GM21381 (cell line): Measurements from ENCODE around the gene TENM3.

Source experiments
- ATAC-seq: cut with Tn5 transposase; IDR thresholded peaks from one replicate; pipeline ENCODE4 v1.9.1; 2021; ENCODE audit warnings: mild to moderate bottlenecking, moderate library complexity; ENCODE audit not compliant: unreplicated experiment

TENM3 gene

DNA sequence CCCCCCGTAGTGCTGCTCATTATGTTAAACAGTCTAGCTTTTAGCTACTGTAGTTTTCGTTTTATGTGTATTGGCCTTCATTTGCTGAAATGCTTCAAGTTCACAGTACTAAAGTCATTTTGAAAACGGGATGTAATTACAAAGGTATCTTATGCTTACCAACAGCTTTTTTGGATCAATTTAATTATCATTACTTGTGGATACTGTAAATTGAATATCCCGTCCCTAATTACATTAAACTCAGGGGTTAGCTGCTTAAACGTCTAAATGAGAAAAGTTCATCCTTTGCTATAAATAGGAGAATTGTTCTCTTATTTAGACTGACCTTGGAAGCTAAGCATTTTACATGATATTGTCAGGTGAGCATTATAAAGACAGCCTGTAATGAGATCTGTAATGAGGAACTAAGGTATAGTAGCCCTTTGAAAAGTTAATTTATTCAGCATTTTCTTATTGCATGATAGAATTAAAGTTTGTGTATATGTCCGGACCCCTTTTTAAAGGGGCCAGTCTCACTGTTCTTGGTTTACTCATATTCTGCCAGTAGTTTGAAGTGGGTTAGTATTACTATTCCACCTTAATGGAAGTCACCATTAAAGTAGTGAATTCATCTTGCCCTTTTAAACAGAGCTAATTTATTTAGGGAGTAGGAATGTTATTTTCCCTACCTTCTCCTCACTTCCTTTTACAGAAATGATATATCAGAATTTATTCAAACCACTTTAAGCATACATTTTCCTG, 252.6 kb downstream of the TENM3 start:
- ATAC-seq: no peak

DNA sequence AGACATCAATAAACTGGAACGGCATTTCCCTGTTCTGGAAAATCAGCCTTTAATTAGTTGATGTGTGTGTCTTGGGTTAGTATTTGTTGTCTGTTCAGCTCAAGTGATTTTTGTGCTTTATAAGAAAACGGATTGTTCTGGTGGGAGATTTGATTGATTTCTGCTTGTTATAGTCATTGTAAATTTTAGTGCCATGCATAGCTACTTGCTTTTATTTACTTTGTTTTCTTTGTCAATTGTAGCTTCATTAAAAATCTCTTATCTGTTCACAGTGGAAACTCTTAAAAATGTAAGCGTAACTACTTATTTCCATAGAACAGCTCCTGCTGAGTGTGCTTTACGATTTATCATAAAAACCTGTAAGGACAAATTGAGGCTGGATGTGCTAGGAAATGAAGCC, 253.2 kb downstream of the TENM3 start:
- no peak for ATAC-seq

DNA sequence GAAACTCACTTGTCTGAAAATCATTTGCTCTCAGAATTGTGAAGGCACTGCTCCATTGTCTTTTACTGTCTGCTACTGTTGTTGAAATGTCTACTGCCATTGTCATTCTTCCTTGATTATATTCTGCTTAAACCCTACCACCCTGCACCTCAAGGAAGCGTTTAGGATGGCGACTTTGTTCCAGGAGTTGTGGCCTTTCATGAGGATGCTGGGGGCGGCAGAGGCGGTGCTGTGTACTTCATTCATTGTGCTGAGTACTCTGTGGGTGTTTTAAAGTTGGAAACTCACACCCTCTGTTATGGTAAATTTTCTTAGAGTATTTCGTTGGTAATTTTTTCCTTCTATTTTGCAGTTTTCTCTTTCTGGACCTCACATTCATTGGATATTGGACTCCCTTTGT, 258.9 kb downstream of the TENM3 start:
- no peak for ATAC-seq

DNA sequence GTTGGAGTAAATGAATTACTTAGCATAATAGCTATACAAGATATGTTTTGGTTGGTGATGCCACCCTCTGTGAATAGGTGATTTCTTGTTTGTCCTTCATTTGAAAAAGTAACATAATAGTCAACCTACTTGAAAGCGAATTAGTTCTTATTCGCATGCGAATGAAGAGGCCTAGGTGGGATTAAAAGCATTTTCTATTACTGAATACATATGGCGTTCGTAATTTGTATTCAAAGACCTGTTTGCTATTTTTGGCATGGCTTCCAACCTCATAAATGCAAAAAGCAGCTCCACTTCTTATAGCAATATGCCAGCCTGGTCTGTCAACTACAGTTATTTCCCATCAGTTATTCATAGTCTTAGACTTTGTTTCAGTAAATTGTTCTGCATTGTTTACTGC, 261.3 kb downstream of the TENM3 start:
- no peak for ATAC-seq

DNA sequence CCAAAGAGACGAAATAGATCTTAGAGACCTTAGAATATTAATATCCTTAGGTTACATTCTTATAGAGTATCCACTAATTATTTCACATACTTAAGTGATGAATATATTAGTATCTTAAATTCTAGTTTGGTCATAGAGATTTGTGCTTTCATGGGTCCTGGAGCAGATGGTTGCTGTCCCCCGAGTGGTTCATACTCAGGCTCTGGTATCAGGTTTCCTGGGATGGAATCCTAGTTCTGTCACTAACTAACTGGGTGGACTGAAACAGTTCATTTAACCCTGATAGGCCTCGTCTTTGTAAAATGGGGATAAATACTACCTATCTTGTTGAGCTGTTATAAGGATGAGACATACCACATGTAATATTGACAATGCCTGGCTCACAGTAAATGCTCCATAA, 264.6 kb downstream of the TENM3 start:
- ATAC-seq: no peak

DNA sequence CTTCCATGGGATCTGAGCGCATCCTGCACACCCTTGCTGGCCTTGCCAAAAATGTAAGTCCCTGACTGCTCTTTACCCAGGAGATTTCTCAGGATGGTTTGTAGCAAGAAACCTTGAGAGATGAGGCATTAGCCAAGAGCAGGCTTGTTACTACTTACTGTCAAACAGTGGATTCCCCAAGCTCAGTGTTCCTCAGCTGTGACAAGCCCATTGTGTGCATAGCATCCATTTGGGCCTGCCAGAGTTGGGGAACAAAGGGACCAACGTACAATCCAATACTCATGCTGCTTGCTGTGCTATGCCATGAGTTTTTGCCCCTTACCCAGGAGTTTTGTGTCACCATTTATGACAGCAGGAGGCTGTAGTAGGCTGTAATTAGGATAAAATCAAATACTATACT, 267.6 kb downstream of the TENM3 start:
- ATAC-seq: no peak

DNA sequence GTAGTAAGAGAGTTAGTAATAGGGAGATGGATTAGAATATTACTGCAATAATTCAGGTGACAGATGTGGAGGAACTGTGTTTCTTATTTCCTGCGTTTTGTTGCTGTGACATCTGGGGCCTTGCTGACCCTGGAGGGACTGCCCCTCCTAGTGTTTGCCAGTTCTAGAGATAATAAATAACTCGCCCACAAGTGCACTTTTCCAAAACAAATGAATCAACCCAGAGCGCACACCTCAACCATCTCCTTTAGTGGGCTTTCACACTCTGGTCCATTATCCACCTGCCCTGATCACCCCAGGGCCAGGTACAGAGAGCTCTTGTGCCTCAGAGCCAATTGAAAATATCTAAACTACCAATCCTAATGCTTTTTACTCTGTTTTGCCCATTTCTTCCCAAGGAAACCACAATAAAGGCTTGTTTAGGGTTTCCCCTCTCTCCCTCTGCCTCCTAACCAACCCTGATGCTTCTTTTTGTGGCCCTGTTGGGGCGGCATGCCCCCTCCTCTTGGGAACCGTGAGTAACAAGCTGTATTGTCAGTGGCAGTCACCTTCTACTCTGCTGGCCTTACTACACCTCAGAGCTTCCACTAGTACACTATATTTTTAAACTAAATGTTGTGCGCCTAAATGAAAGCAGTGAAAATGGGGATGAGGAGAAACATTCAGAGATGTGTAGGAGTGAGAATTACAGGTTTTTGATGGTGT, 270.5 kb downstream of the TENM3 start:
- peak; percentile 53 for ATAC-seq

DNA sequence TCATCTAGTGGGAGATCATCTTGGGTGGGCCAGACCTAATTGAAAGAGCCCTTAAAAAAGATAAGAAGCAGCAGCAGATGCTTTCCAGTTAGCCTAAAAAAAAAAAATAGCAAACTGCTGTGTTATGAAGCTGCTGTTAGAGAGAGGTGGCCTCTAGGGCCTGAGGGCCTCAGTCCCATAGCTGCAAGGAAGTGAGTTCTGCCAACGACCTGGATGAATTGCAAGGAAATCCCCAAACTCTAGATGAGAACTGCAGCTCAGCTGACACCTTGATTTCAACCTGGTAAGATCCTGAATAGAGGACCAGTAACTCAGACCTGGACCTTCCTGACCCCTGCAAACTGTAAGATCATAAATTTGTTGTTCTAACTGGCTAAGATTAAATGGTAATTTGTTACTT, 275.2 kb downstream of the TENM3 start:
- no peak for ATAC-seq

GRCh38 chr4:182519528-182519927, 276.3 kb downstream of the TENM3 start:
- ATAC-seq: no peak

DNA sequence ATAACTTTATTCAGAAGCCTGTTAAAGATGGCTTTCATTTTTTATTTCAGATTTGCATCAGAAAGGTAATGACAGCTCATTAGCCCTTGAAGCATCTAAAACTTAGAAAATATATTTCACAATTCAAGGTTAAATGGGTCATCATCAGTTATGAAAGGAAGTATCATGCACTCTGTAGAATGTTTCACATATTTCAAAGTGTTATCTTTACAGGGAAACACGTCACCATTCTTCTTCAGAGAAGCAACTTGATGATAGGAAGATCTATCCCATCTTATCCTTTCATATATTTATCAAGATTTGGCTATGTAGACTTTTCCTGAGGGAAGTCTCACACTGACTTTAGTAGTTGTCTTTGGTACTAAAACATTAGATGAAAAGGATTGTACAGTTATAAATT, 277.8 kb downstream of the TENM3 start:
- no peak for ATAC-seq

DNA sequence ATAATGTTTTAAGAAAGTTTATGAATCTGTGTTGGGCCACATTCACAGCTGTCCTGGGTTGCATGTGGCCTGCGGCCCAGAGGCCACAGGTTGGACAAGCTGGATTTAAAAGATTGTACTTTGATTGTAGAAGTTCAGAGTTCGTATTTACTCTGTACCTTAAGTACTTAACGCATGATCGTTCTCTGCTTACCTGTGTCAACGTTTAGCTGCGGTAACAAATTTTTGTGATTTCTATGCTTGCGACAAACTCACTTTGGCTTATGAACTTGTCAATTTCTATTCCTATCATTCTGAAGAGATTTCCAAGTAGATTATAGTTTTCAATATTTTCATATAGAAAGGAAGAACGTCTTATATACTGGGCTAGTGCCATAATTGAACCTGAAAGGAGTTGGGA, 285.6 kb downstream of the TENM3 start:
- ATAC-seq: no peak

DNA sequence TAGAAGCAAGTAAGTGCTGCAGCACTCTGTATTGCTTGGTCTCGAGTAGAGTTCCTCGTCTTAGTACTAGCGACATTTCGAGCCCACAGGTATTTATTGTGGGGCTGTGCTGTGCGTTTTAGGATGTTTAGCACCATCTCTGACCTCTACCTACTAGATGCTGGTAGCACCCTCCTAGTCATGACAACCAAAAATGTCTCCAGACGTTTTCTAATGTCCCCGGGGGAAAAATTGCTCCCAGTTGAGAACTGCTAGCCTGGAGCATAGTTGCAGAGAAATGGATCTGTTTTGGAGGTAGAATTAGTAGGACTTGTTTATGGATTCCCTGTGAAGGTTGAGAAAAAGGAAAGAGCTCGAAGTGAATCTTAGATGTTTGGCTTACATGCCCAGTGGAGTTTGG, 287.2 kb downstream of the TENM3 start:
- no peak for ATAC-seq

DNA sequence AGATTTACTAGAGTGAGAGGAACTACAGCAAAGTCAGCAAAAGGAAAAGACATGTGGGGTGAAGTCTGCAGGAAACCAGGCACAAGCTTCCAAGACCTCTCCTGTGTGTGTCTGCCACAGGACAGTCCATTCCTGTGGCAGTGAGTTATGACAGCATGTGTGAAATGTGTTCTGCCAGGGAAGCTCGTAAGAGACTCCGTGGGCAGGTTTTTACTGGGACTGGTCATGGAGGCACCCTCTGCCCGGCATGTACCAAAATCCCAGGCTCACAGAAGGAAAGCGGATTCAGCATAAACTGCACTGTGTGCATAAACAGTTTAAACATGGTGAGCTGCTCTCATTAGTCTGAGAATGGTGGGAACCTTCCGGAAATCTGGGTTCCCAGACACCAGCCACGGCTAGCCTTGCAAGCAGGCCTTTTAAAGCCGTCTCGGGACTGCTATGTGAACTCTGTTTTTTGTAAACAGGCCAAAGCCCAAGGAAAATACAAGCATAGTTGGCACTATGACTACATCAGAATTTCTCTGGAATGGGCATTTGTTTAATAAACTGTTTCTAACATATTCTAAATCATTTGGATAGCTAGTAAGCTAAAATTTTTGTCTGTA, 288.5 kb downstream of the TENM3 start:
- no peak for ATAC-seq

GRCh38 chr4:182532441-182532840, 289.2 kb downstream of the TENM3 start:
- no peak for ATAC-seq

DNA sequence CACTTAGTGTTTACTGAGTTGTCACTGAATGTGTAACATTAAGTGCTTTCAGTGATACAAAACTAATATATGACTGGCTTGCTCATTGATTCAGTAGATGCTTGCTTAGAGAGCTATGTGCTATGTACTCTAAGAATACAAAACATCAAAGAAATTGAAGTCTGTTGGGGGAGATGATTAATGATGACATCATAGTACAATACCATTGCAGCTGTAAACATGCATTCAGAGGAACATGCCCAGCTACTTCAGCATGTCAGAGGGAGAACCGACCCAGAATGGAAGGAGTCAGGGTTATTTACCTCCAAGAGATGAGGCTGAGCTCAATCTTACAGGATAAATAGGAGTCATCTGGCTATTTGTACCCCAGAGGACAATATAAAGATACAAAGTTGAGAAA, 290.8 kb downstream of the TENM3 start:
- ATAC-seq: no peak

DNA sequence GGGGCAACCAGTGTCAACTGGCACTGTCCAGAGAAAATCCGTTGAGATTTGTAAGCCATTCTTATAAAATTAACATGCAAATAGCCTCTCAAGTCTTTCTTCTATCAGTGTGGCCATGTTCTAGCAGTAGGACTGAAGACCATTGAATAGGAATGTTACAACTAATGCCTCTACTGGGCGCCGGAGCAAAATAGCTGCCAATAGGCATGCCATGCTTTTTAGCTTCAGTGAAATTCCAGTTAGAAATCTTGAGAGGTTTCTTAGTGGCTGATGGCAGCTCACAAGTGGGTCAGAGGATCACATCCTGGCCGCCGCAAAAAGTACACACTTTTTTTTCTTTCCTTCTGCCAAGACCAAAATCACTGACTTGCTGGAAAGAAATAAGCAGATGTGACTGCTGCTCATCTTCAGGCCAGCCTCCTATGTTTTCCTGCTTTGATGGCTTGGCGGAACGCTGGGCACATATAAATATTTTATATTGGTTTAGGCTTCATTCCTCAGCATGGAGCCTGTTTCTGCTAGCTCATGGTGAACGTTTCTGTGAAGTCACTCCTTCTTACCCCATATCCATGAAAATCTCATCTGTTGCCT, 293.1 kb downstream of the TENM3 start:
- ATAC-seq: no peak

DNA sequence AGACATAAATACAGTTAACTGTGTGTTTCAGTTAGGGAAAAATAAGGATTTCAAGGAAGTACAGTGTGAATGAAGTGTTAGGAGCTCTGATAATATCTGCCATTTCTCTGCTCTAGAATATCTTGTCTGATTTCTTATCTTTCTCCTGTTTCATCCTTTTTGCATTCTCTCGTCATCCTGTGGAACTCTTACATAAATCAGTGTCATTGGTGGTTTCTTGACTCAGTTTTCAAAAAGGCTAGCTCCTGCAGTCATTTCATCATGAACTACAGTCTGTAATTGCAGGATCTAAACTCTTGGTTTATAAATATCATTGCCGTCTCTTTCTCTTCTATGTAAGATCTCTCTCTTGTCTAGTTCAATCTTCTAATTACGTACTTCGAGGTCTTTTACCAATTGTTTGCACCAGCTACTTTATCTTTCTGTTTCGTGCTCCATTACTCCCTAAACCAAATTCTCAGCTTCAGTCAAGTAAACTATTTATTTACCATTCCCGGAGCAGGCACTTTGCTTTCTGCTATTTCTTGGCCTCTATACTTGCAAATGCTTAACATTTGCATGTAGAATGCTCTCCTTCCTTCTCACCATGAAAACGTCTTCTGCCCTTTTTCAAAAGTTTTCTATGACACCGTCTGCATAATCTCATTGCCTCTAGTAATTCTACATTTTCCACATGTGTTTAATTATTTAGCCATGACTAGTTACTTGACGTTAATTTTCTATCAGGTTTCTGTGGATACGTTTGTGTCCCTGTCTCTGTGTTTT, 294.0 kb downstream of the TENM3 start:
- no peak for ATAC-seq

- no peak for ATAC-seq
These were observed 294.8 kb downstream of the TENM3 start for GRCh38 chr4:182538031-182538430.

GRCh38 chr4:182540496-182540895, 297.3 kb downstream of the TENM3 start:
- no peak for ATAC-seq

- ATAC-seq: peak; percentile 100
These were observed 304.2 kb downstream of the TENM3 start for GRCh38 chr4:182547435-182547834.

DNA sequence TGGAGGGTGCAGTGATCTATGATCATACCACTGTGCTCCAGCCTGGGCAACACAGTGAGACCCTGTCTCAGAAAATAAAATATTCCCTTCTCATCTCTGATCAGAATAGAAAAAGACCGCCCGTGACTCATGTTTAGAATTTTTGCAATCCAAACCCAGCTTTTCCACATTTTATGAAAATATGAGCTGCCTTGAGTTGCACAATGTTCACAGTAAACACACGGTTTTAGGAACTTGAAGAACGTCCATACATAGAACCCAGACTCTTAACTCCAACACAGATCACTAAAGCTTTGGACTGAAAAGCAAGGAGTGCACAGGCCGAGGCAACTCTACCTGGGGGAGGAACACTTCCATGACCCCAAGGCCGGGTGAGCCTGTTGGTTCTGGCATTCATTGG, 305.0 kb downstream of the TENM3 start:
- no peak for ATAC-seq
